Endothelial cell of hepatic sinusoid (primary cell): Measurements from ENCODE around the gene FAM83B.
"Not testable (repeated sequence)": the region's sequence is repeated elsewhere in the genome, so short reads cannot be mapped to it uniquely, and the experiment has no call there.

Experiments
- in situ Hi-C: cut with HindIII; loops from 2 replicates; pipeline ENCODE4 v1.10.0; 2017; ENCODE audit warnings: low sequenced_read_pairs

Gene FAM83B

GRCh38 chr6:54846243-54846856, at the start of gene FAM83B:
Gene FAM83B (plus strand): TSS chr6:54846771. CDS start chr6:54870247, 23,476 bp downstream.
- in situ Hi-C loops: no loop called here

- in situ Hi-C loops: not testable (repeated sequence)
Measured at GRCh38 chr6:54796918-54797317, 49.7 kb upstream of the FAM83B start.

- in situ Hi-C loops: no loop called here
Measured at GRCh38 chr6:54800050-54800600, 46.4 kb upstream of the FAM83B start.

- in situ Hi-C loops: no loop called here
Measured at GRCh38 chr6:54801244-54801643, 45.3 kb upstream of the FAM83B start.

GRCh38 chr6:54801669-54802068, 44.9 kb upstream of the FAM83B start:
- in situ Hi-C loops: no loop called here

GRCh38 chr6:54802775-54803634, 43.6 kb upstream of the FAM83B start:
- in situ Hi-C loops: no loop called here

- in situ Hi-C loops: no loop called here
Measured at GRCh38 chr6:54805077-54805476, 41.5 kb upstream of the FAM83B start.

- in situ Hi-C loops: no loop called here
Measured at GRCh38 chr6:54810147-54810546, 36.4 kb upstream of the FAM83B start.

GRCh38 chr6:54813892-54814291, 32.7 kb upstream of the FAM83B start:
- in situ Hi-C loops: no loop called here

- in situ Hi-C loops: no loop called here
Measured at GRCh38 chr6:54817236-54817635, 29.3 kb upstream of the FAM83B start.

- in situ Hi-C loops: no loop called here
Measured at GRCh38 chr6:54817834-54818233, 28.7 kb upstream of the FAM83B start.

- in situ Hi-C loops: not testable (repeated sequence)
Measured at GRCh38 chr6:54824225-54824624, 22.3 kb upstream of the FAM83B start.

- in situ Hi-C loops: no loop called here
Measured at GRCh38 chr6:54827010-54827409, 19.6 kb upstream of the FAM83B start.

- in situ Hi-C loops: no loop called here
Measured at GRCh38 chr6:54830216-54830615, 16.4 kb upstream of the FAM83B start.

- in situ Hi-C loops: no loop called here
Measured at GRCh38 chr6:54835176-54835575, 11.4 kb upstream of the FAM83B start.

GRCh38 chr6:54846857-54847674, 495 bp downstream of the FAM83B start:
- in situ Hi-C loops: no loop called here

- in situ Hi-C loops: no loop called here
Measured at GRCh38 chr6:54847799-54848597, 1.4 kb downstream of the FAM83B start.

- in situ Hi-C loops: loop anchor here (5.0 kb wide), 1 partner anchor 42 kb away; no protein-coding TSS in a partner anchor
Measured at GRCh38 chr6:54850114-54850513, 3.5 kb downstream of the FAM83B start.

GRCh38 chr6:54856129-54856528, 9.6 kb downstream of the FAM83B start:
- in situ Hi-C loops: no loop called here

- in situ Hi-C loops: no loop called here
Measured at GRCh38 chr6:54860132-54860531, 13.6 kb downstream of the FAM83B start.
